Erythroblast (primary cell): ENCODE measurements around the gene RBM15B.
A peak's percentile ranks its signal among the peaks of the same experiment; 100 is the strongest.

Experiments
- DNase-seq, 2 experiments: peaks; one replicate each; lab custom pipeline; 2025; lab: John Stamatoyannopoulos, UW
- GATA1 ChIP-seq: IDR thresholded peaks from 2 replicates; pipeline ENCODE4 v1.6.1; 2011; ENCODE audit warnings: low read depth, mild to moderate bottlenecking, control low read depth, low read length, moderate library complexity
- POLR2A ChIP-seq: IDR thresholded peaks from 2 replicates; pipeline ENCODE4 v1.6.1; 2011; ENCODE audit warnings: mild to moderate bottlenecking, low read length

The RBM15B gene, protein sequence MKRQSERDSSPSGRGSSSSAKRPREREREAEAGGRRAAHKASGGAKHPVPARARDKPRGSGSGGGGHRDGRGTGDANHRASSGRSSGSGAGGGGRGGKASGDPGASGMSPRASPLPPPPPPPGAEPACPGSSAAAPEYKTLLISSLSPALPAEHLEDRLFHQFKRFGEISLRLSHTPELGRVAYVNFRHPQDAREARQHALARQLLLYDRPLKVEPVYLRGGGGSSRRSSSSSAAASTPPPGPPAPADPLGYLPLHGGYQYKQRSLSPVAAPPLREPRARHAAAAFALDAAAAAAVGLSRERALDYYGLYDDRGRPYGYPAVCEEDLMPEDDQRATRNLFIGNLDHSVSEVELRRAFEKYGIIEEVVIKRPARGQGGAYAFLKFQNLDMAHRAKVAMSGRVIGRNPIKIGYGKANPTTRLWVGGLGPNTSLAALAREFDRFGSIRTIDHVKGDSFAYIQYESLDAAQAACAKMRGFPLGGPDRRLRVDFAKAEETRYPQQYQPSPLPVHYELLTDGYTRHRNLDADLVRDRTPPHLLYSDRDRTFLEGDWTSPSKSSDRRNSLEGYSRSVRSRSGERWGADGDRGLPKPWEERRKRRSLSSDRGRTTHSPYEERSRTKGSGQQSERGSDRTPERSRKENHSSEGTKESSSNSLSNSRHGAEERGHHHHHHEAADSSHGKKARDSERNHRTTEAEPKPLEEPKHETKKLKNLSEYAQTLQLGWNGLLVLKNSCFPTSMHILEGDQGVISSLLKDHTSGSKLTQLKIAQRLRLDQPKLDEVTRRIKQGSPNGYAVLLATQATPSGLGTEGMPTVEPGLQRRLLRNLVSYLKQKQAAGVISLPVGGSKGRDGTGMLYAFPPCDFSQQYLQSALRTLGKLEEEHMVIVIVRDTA

DNA sequence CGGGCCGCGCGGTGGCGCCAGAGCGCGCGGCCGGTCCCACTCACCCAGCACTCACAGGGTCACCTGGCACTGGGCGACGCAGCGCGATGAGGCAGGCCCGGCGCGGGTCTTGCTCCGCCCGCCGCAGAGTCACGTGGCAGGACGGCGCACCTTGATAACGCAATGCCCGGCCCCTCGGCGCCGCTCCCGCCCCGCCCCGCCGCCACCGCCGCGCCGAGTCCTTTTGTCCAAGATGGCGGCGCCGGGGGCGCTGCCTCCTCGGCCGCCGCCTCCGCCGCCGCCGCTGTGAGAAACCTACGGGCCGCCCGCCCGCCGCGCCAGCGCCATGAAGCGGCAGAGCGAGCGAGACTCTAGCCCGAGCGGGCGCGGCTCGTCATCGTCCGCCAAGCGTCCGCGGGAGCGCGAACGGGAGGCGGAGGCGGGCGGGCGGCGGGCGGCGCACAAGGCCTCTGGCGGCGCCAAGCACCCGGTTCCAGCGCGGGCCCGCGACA is at the start of gene RBM15B:
Gene RBM15B (plus strand): TSS at position 211 of the 491 bp plus-strand sequence. CDS start 115 bp downstream, at position 326.
- peak; percentile 98 for DNase-seq
- TF ChIP-seq GATA1 (no peak), POLR2A (peak; percentile 36)

DNA sequence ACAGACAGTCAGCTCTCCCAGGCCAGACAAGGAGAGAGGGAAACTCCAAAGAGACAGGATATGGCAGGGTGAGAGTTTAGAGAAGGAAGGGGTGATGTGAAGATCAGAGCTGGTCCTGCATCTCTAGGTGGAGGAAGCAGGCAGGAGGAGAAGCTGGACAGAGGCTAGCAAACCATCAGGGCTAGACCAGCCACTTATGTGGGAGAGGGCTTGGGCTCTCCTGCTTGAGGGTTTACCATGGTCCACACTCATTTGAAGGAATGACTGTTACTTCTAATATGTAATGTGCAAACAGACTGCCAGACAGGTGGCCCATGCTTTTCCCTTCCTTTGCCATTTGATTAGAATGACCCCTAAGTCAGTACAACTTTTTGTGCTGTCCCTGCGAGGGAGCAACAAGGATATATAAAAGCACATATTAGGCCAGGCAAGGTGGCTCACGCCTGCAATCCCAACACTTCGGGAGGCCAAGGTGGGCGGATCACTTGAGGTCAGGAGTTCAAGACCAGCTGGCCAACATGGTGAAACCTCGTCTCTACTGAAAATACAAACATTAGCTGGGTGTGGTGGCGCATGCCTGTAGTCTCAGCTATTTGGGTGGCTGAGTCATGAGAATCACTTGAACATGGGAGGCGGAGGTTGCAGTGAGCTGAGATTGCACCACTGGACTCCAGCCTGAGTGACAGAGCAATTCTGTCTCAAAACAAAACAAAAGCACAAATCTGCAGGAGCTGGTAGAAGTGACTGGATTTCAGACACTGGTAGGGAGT is 47.0 kb upstream of the RBM15B start:
- DNase-seq: no peak
- no peak for TF ChIP-seq POLR2A
- no peak for TF ChIP-seq GATA1

DNA sequence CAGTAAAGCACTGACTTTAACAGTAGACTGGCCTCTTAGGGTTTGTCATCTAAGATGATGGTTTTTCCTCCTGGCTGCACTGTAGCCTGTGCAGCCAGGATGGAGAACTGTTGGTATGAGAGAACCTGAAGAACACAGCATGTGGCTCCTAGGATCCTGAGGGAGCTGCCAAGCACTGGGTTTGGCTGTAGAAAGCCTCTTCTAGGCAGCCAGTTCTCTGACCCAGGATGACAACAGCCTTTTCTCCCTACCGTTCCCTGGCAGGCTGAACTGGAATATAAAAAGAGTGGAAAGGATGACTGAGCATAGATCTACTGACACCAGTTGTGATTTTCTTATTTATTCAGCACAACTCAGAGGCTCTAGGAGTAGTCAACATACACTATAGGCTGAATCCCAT is 40.3 kb upstream of the RBM15B start:
- TF ChIP-seq GATA1: no peak
- TF ChIP-seq POLR2A: no peak
- DNase-seq: no peak

DNA sequence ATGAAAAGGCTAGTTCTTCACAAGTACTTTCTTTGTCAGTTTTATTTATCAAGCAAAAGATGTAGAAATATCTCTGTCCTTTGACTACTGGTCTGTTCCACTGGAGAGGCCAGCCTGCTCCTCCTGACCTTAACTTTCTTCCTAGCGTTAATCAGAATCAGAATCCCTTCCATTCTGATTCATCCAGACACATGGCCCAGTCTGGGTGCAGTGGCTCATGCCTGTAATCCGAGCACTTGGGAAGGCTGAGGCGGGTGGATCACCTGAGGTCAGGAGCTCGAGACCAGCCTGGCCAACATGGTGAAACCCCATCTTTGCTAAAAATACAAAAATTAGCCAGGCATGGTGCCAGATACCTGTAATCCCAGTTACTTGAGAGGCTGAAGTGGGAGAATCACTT is 38.0 kb upstream of the RBM15B start:
- DNase-seq: no peak
- TF ChIP-seq POLR2A (no peak), GATA1 (no peak)

DNA sequence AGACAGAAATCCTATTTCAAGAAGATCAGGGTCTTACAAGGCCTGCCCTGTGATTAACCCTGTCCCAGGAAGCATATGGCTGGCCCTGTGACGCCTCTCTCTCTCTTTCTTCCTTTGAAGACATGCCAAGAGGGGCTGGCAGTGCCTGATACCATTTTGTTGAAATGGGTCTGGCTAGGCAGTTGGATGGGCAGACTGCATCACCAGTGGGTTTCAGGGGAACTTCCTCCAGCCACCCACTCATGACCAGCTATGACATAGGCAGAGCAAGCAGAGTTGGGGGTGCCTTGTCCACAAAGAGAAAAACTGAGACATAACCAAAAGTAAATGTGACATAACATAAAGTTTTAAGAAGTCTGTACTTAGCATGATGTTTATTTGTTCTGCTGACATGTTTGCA is 37.4 kb upstream of the RBM15B start:
- no peak for DNase-seq
- no peak for TF ChIP-seq GATA1
- no peak for TF ChIP-seq POLR2A

DNA sequence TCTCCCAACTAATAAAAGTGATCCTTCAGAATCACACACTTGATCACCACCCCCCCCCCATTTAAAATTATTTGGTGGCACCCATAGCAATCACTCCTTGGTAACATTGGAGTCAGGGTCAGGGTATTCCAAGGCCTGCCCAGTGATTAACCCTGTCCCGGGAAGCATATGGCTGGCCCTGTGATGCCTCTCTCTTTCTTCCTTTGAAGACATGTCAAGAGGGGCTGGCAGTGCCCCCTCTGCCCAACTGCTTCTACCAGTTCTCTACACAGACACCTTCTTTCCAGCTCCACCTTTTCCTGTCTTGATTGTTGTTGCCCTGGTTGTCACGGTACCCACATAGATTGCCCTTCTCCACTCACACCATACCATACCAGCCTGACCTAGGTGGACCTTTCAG is 36.9 kb upstream of the RBM15B start:
- TF ChIP-seq POLR2A (no peak), GATA1 (no peak)
- DNase-seq: no peak

DNA sequence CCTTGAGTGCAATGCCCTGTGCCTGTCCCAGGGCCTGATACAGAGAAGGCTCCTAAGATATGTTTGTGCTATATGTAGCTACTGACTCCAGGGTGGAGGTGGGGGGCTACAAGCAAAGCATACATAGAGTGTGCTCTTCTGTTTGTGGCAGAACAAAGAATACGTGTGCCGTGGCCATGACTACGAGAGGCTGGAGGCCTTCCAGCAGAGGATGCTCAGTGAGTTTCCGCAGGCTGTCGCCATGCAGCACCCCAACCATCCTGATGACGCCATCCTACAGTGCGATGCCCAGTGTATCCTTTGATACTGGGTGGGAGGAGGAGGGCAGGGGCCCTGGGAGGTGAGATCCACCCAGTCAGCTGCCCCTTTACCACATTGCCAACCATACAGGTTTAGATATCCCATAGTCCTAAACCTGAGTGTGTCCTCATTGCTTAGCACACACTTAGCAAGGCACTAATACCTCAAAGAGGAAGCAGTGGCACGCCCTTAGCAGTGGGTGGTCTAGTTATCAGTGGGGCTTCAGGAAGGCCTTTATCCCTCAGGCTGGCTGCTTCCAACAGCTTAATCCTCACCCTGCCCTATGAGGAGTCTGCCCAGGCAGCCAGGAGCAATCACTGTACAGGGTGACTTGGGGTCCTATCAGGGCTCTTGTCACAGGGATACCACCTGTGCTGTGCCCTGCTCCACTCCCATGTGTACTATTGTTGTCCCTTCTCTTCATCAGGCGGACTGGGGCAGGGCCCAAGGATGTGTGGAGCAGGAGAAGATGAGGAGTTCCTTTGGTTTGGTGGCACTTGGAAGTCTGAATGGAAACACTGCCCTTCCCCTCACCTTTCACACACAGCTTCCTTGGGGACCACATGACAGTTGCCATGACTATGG is 36.1 kb upstream of the RBM15B start:
- no peak for DNase-seq
- no peak for TF ChIP-seq POLR2A
- no peak for TF ChIP-seq GATA1

DNA sequence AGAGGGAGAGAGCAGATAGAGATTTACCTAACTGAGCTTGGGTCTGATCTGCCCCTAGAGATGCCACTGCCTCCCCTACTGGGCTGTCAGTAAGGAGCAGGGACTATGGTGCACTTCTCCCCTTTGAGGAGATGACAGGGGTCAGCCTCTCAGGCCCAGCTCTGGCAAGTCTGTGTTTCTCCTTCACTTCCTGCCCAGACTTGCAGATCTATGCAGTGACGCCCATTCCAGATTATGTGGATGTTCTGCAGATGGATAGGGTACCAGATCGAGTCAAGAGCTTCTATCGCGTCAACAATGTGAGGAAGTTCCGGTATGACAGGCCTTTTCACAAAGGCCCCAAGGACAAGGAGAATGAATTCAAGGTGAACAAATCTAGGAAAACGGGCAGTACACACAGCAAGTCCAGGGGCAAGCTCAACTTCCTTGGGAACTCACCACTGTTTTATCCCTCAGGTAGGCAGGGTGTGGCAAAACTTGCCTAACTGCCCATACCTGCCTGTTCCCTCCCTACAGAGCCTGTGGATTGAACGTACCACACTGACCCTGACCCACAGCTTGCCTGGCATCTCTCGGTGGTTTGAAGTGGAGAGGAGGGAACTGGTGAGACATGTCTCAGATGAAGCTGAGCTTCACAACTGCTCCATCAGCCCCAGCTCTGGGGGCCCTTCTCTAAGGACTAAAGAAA is 35.0 kb upstream of the RBM15B start:
- TF ChIP-seq GATA1 (no peak), POLR2A (no peak)
- DNase-seq: no peak

DNA sequence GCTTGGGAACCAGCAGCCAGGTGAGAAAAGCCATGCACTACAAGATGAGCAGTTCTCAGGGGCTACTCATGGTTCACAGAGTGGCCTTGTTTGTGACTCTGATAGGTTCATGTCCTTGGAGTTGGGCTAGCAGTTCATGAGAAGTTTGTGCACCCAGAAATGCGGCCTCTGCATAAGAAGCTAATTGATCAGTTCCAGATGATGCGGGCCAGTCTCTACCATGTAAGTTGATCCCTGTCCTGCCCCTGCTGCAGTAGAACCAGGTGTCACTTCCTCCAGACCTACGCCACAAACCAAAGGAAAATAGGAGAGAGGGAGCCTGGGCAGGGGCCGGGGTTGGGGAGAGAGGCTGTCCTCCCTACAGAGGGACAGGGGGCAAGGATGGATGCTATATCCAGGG is 33.2 kb upstream of the RBM15B start:
- DNase-seq: no peak
- TF ChIP-seq GATA1: no peak
- no peak for TF ChIP-seq POLR2A

DNA sequence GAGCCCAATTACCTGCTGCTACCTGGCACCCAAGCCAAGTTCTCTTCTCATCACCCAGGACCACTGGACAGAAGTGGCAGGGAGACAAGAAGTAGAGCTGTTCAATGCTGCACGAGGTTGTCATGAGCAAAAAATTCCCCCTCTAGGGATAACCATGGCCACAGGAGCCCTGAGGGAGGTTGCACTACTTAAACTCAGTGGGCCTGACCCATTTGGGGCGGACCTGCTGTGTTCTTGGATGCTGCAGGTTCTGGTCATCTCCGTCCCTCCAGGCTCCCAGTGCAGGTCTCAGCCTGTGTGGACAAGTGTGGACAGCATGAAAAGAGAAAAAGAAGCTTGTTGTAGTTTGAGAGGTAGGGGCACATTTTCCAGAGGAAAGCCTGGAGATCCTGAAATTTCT is 32.1 kb upstream of the RBM15B start:
- TF ChIP-seq GATA1 (no peak), POLR2A (no peak)

DNA sequence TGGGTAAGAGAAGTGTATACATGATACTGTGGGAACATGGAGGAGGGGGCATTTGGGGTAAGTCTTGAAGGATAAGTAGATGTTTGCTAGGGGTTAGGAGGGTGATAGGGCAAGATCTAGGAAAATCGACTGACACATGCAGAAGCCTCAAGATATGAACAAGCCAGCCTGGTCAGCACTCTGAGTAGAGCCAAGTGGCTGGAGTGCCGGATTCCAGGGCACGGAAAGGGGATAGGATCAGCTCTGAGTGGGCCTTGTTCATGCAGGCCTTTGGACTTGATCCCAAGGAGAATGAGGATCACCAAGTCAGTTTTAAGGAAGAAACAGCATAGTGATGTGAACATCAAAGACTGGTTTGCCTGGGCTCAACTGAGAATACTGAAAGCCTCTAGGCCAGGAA is 30.3 kb upstream of the RBM15B start:
- no peak for DNase-seq
- no peak for TF ChIP-seq GATA1

More for the DNA sequence above, 32.1 kb upstream of the RBM15B start:
- DNase-seq: no peak

DNA sequence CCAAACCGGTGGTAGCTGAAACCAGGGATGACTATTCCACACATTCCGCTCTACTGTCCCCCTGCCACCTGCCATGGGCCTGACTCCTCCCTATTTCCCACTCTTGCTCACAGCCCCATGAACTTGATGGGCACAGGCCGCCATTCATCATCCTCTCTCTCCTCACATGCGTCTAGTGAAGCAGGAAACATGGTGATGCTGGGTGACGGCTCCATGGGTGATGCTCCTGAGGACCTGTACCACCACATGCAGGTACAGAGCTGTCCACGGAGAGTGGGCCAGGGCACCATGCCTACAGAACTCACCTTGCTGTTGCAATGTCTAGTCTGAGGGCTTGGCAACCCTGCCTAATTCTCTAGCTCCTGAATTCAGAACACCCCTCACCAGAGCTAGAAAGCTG is 29.3 kb upstream of the RBM15B start:
- no peak for DNase-seq
- TF ChIP-seq POLR2A (no peak), GATA1 (no peak)
